Measurements from ENCODE around the gene TAS1R3. TPM values are rescaled to one million over a fixed set of nuclear protein-coding genes. Genes with fewer than 3 reads are reported as not detected.
A peak's percentile ranks its signal among the peaks of the same experiment; 100 is the strongest.

The TAS1R3 gene
- total RNA-seq, 3 donors from 2014 or later (not counting 1 experiment from before 2014, with no cell fraction given) = 0.66 to 1.4 (median 1.3) TPM

DNA sequence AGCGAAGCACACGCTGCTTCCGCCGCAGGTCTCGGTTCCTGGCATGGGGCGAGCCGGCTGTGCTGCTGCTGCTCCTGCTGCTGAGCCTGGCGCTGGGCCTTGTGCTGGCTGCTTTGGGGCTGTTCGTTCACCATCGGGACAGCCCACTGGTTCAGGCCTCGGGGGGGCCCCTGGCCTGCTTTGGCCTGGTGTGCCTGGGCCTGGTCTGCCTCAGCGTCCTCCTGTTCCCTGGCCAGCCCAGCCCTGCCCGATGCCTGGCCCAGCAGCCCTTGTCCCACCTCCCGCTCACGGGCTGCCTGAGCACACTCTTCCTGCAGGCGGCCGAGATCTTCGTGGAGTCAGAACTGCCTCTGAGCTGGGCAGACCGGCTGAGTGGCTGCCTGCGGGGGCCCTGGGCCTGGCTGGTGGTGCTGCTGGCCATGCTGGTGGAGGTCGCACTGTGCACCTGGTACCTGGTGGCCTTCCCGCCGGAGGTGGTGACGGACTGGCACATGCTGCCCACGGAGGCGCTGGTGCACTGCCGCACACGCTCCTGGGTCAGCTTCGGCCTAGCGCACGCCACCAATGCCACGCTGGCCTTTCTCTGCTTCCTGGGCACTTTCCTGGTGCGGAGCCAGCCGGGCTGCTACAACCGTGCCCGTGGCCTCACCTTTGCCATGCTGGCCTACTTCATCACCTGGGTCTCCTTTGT lies 2.6 kb downstream of the TAS1R3 start:
- no peaks in the 10 kb centered on the region for H3K9me3 Mint-ChIP-seq
- TF ChIP-seq, protein P1, sequence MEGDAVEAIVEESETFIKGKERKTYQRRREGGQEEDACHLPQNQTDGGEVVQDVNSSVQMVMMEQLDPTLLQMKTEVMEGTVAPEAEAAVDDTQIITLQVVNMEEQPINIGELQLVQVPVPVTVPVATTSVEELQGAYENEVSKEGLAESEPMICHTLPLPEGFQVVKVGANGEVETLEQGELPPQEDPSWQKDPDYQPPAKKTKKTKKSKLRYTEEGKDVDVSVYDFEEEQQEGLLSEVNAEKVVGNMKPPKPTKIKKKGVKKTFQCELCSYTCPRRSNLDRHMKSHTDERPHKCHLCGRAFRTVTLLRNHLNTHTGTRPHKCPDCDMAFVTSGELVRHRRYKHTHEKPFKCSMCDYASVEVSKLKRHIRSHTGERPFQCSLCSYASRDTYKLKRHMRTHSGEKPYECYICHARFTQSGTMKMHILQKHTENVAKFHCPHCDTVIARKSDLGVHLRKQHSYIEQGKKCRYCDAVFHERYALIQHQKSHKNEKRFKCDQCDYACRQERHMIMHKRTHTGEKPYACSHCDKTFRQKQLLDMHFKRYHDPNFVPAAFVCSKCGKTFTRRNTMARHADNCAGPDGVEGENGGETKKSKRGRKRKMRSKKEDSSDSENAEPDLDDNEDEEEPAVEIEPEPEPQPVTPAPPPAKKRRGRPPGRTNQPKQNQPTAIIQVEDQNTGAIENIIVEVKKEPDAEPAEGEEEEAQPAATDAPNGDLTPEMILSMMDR (IDR thresholded peaks at IDR 0.05) = no peak
- no peak for DNase-seq
- H3K27ac ChIP-seq (ENCODE audit: low read length) = no peak overlapping the region
- WGBS (ENCODE audit: insufficient coverage) = 94% methylated on average over 36 of the region's 36 CpGs
- H3K4me3 ChIP-seq (ENCODE audit: low read length) = no peak overlapping the region
- no peaks in the 10 kb centered on the region for H3K9me3 ChIP-seq (ENCODE audit: control insufficient read depth, insufficient read depth, low read length)
- no peak overlapping the region for H3K4me3 Mint-ChIP-seq
- H3K27me3 Mint-ChIP-seq (ENCODE audit: low read depth in 2 of 2) = no peaks in the 10 kb centered on the region
- H3K4me1 ChIP-seq (ENCODE audit: control insufficient read depth, insufficient read depth, low read length) = no peaks in the 10 kb centered on the region
- H3K27me3 ChIP-seq (ENCODE audit: control insufficient read depth, insufficient read depth, low read length) = no peaks in the 10 kb centered on the region
- no peaks in the 10 kb centered on the region for H3K4me1 Mint-ChIP-seq
- no peaks in the 10 kb centered on the region for H3K36me3 ChIP-seq (ENCODE audit: control insufficient read depth, insufficient read depth, low read length)
- no peak for ATAC-seq
- intact Hi-C loops (cut with micrococcal nuclease) = no loop called here
- peak overlapping the region in 1 of 2 donors; percentile 33 for H3K27ac Mint-ChIP-seq
- H3K36me3 Mint-ChIP-seq = no peaks in the 10 kb centered on the region

DNA sequence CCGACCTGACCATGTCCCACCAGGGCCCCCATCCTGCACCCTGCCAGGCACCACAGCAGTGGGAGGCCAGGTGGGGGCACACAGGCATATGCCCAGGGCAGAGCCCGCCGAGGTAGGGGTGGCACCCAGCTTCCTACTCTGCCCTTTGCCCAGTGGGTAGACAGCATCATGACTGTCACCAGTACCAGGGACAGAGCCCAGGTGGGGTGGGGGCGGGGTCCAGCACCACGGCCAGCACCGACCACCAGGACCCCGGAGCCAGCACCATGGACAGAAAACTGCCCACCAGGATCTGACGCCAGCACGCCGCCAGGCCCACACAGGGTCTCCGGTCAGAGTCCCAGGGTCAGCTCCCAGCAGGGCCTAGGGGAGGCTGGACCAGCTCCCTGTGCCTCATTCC lies 3.8 kb downstream of the TAS1R3 start:
- intact Hi-C loops (cut with micrococcal nuclease) = no loop called here
- no peaks in the 10 kb centered on the region for H3K4me1 ChIP-seq (ENCODE audit: control insufficient read depth, insufficient read depth, low read length)
- H3K27me3 ChIP-seq (ENCODE audit: control insufficient read depth, insufficient read depth, low read length) = no peaks in the 10 kb centered on the region
- no peaks in the 10 kb centered on the region for H3K9me3 Mint-ChIP-seq
- TF ChIP-seq, protein P1 (IDR thresholded peaks at IDR 0.05) = no peak
- no peak overlapping the region for H3K27ac Mint-ChIP-seq
- no peak overlapping the region for H3K4me3 ChIP-seq (ENCODE audit: low read length)
- 87% methylated on average over 11 of the region's 11 CpGs for WGBS (ENCODE audit: insufficient coverage)
- no peaks in the 10 kb centered on the region for H3K36me3 Mint-ChIP-seq
- H3K4me3 Mint-ChIP-seq = no peak overlapping the region
- no peaks in the 10 kb centered on the region for H3K27me3 Mint-ChIP-seq (ENCODE audit: low read depth in 2 of 2)
- H3K4me1 Mint-ChIP-seq = no peaks in the 10 kb centered on the region
- H3K36me3 ChIP-seq (ENCODE audit: control insufficient read depth, insufficient read depth, low read length) = no peaks in the 10 kb centered on the region
- no peak for ATAC-seq
- no peaks in the 10 kb centered on the region for H3K9me3 ChIP-seq (ENCODE audit: control insufficient read depth, insufficient read depth, low read length)
- no peak overlapping the region for H3K27ac ChIP-seq (ENCODE audit: low read length)
- no peak for DNase-seq

DNA sequence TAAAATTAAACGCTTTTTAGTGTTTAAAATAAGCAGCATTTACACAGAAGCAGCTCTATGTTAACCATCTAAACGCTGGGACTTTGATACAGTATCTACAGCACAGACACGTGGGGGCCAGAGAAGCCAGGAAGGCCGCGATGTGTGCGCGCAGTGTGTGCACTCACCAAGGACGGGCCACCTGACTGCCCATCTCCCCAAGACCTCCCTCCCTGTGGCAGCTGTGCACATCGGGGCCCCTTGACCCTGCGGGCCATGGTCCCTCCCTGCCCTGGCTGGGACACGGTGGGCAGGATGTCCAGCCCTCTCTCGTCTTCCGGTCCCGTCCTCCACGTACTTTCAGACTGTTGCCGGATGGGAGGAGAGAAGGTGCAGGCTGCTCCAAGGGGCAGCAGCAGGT lies 4.2 kb downstream of the TAS1R3 start:
- Mint-ChIP-seq H3K36me3 (no peaks in the 10 kb centered on the region), H3K27me3 (ENCODE audit: low read depth in 2 of 2) (no peaks in the 10 kb centered on the region), H3K27ac (no peak overlapping the region), H3K4me3 (no peak overlapping the region), H3K4me1 (no peaks in the 10 kb centered on the region), H3K9me3 (no peaks in the 10 kb centered on the region)
- H3K4me3 ChIP-seq (ENCODE audit: low read length) = no peak overlapping the region
- H3K36me3 ChIP-seq (ENCODE audit: control insufficient read depth, insufficient read depth, low read length) = peaks cover 2% of the 10 kb centered on the region
- intact Hi-C loops (cut with micrococcal nuclease) = no loop called here
- no peaks in the 10 kb centered on the region for H3K4me1 ChIP-seq (ENCODE audit: control insufficient read depth, insufficient read depth, low read length)
- no peak for DNase-seq
- WGBS (ENCODE audit: insufficient coverage) = 92% methylated on average over 15 of the region's 16 CpGs
- no peaks in the 10 kb centered on the region for H3K9me3 ChIP-seq (ENCODE audit: control insufficient read depth, insufficient read depth, low read length)
- TF ChIP-seq, protein P1 (IDR thresholded peaks at IDR 0.05) = no peak
- ATAC-seq = no peak
- no peak overlapping the region for H3K27ac ChIP-seq (ENCODE audit: low read length)
- H3K27me3 ChIP-seq (ENCODE audit: control insufficient read depth, insufficient read depth, low read length) = no peaks in the 10 kb centered on the region

DNA sequence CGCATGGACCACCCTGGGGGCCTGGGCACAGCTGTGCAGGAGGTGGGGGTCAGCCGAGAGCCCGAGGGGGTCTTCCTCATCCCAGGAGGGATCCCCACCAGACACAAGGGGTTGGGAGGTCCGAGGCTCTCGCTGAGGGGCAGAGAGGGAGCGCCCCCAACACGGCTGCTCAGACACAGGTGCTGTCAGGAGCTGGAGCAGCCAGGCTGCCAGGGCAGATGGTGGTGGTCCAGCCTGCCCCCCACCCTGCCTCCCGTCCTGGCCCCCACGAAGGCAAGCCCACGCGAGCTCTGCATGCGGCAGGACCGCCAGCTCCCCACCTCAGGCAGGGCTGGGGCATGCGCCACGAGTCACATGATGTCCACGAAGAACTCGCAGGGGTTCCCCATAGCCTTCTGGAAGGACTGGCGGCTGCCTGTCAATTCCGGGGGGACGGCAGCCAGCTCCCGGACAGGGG lies 4.7 kb downstream of the TAS1R3 start:
- peaks cover 2% of the 10 kb centered on the region for H3K36me3 ChIP-seq (ENCODE audit: control insufficient read depth, insufficient read depth, low read length)
- intact Hi-C loops (cut with micrococcal nuclease) = no loop called here
- H3K27me3 ChIP-seq (ENCODE audit: control insufficient read depth, insufficient read depth, low read length) = no peaks in the 10 kb centered on the region
- H3K4me1 ChIP-seq (ENCODE audit: control insufficient read depth, insufficient read depth, low read length) = no peaks in the 10 kb centered on the region
- no peak overlapping the region for H3K27ac Mint-ChIP-seq
- H3K4me1 Mint-ChIP-seq = no peaks in the 10 kb centered on the region
- no peak for ATAC-seq
- H3K4me3 ChIP-seq (ENCODE audit: low read length) = no peak overlapping the region
- WGBS (ENCODE audit: insufficient coverage) = 93% methylated on average over 21 of the region's 21 CpGs
- TF ChIP-seq, protein P1 (IDR thresholded peaks at IDR 0.05) = no peak
- H3K4me3 Mint-ChIP-seq = no peak overlapping the region
- no peaks in the 10 kb centered on the region for H3K27me3 Mint-ChIP-seq (ENCODE audit: low read depth in 2 of 2)
- H3K9me3 Mint-ChIP-seq = no peaks in the 10 kb centered on the region
- DNase-seq = no peak
- H3K9me3 ChIP-seq (ENCODE audit: control insufficient read depth, insufficient read depth, low read length) = no peaks in the 10 kb centered on the region
- H3K27ac ChIP-seq (ENCODE audit: low read length) = no peak overlapping the region
- no peaks in the 10 kb centered on the region for H3K36me3 Mint-ChIP-seq

Measured in natural killer cell (primary cell).